Endothelial cell of umbilical vein (primary cell): ENCODE data around the gene DUOXA2. TPM values are rescaled to one million over a fixed set of nuclear protein-coding genes. Genes with fewer than 3 reads are reported as not detected.

Experiments used
- BruUV-seq: library from RNA; stranded (reverse); fragments of 400-500 nt; replicated peaks from 2 replicates; lab custom pipeline; 2021; lab: Mats Ljungman, UMichigan
- CTCF ChIA-PET: fragments of 300-600, 350-600 bp; sonication (Branson Sonifier 250); formaldehyde crosslinking; loops from one replicate; lab custom pipeline; 2021; ENCODE audit warnings: antibody characterized with exemption, inconsistent platforms; lab: Charles Lee
- POLR2A ChIA-PET: fragments of 300-600, 350-600 bp; sonication (Branson Sonifier 250); formaldehyde crosslinking; loops from one replicate; lab custom pipeline; 2021; ENCODE audit warnings: antibody characterized with exemption, inconsistent platforms; lab: Charles Lee
- DNase-seq: peaks from one replicate; pipeline ENCODE4 v3.0.0-alpha.2; 2011; ENCODE audit warnings: low read depth, low spot score
- FAIRE-seq: peaks from 2 replicates; lab custom pipeline; 2011; peaks lifted over from hg19 to GRCh38; lab: Jason Lieb, UNC
- H2AFZ ChIP-seq: 2 replicates; pipeline ENCODE4 v1.6.0; 2012; ENCODE audit warnings: low read depth, low read length, control low read depth, inconsistent platforms
- H3K27ac ChIP-seq: 2 replicates; pipeline ENCODE4 v1.5.1; 2011; ENCODE audit warnings: low read depth, mild to moderate bottlenecking, control low read depth, low read length, moderate library complexity; ENCODE audit not compliant: insufficient read depth
- H3K27me3 ChIP-seq, 2 experiments: 2 replicates each; pipeline versions ENCODE4 v1.6.0 to v1.6.1; 2011; ENCODE audit warnings: low read length in 2 of 2, mixed read lengths in 1 of 2; ENCODE audit not compliant: control insufficient read depth in 2 of 2, insufficient read depth in 2 of 2
- H3K36me3 ChIP-seq, 2 experiments: 2 replicates in 1 of 2; 3 replicates in 1 of 2; pipeline ENCODE4 v1.5.1; 2011; ENCODE audit warnings: low read length in 2 of 2, mild to moderate bottlenecking in 1 of 2, moderate library complexity in 1 of 2; ENCODE audit not compliant: control insufficient read depth in 2 of 2, insufficient read depth in 2 of 2; ENCODE audit errors: extremely low read depth in 1 of 2
- H3K4me1 ChIP-seq: 3 replicates; pipeline ENCODE4 v1.5.1; 2011; ENCODE audit warnings: mild to moderate bottlenecking, low read length; ENCODE audit not compliant: control insufficient read depth, insufficient read depth; ENCODE audit errors: extremely low read depth
- H3K4me2 ChIP-seq: 2 replicates; pipeline ENCODE4 v1.6.1; 2011; ENCODE audit warnings: low read length, control low read depth, mixed read lengths; ENCODE audit not compliant: insufficient read depth
- H3K4me3 ChIP-seq, 3 experiments: fragments of 200-600 bp in 1 of 3; sonication (generic), shearing (Covaris generic) in 1 of 3; replicated peaks in 1 of 3; 2 replicates each; pipeline ENCODE4 v1.5.1; 2011 to 2016; ENCODE audit warnings: control low read depth in 3 of 3, low read length in 3 of 3, mild to moderate bottlenecking in 2 of 3, inconsistent platforms in 1 of 3, low read depth in 1 of 3, moderate library complexity in 1 of 3; ENCODE audit not compliant: insufficient read depth in 1 of 3
- H3K79me2 ChIP-seq: 2 replicates; pipeline ENCODE4 v1.6.0; 2012; ENCODE audit warnings: low read length, inconsistent platforms; ENCODE audit not compliant: control insufficient read depth, insufficient read depth
- H3K9ac ChIP-seq: replicated peaks from 2 replicates; pipeline ENCODE3; 2011; ENCODE audit warnings: low read length, control low read depth; ENCODE audit not compliant: insufficient read depth; ENCODE audit errors: extremely low read depth
- H3K9me1 ChIP-seq: replicated peaks from 3 replicates; pipeline ENCODE4 v1.6.0; 2011; ENCODE audit warnings: mild to moderate bottlenecking, low read length; ENCODE audit not compliant: control insufficient read depth, insufficient read depth; ENCODE audit errors: extremely low read depth
- H3K9me3 ChIP-seq: replicated peaks from 2 replicates; pipeline ENCODE4 v1.5.1; 2012; ENCODE audit warnings: low read length, inconsistent platforms; ENCODE audit not compliant: control insufficient read depth, insufficient read depth
- H4K20me1 ChIP-seq: replicated peaks from 2 replicates; pipeline ENCODE3; 2011; ENCODE audit warnings: mild to moderate bottlenecking, low read length; ENCODE audit not compliant: control insufficient read depth, insufficient read depth; ENCODE audit errors: extremely low read depth
- EZH2 ChIP-seq: IDR thresholded peaks from 2 replicates; pipeline ENCODE4 v1.6.1; 2012; ENCODE audit warnings: borderline replicate concordance, low read depth, mild to moderate bottlenecking, moderate library complexity, low read length, inconsistent platforms; ENCODE audit not compliant: severe bottlenecking
- MYC ChIP-seq: IDR thresholded peaks from one replicate; pipeline ENCODE4 v1.6.1; 2011; ENCODE audit warnings: mild to moderate bottlenecking, low read depth, low read length
- POLR2AphosphoS5 ChIP-seq: IDR thresholded peaks from 2 replicates; pipeline ENCODE4 v1.6.1; 2012; ENCODE audit warnings: low read depth, mild to moderate bottlenecking, control low read depth, low read length, moderate library complexity; ENCODE audit not compliant: insufficient read depth
- dilution Hi-C: fragments of 300-500 bp; cut with MboI; formaldehyde crosslinking; loops from one replicate; pipeline ENCODE4 v1.15.0; 2019; ENCODE audit warnings: low sequenced_read_pairs; ENCODE audit not compliant: extremely low pct_ligation_motif_present
- intact Hi-C: fragments of 100-400 bp; cut with micrococcal nuclease; formaldehyde crosslinking; loops from one replicate; pipeline ENCODE4 v1.10.0; 2022
- polyA plus RNA-seq, 4 experiments: library from polyadenylated mRNA; depleted of rRNA in 3 of 4; stranded (reverse) in 3 of 4; unstranded in 1 of 4; fragments of >200 nt; gene quantifications; 2 replicates each; pipeline versions ENCODE4 v1.2.1 to v1.2.3, GENCODE V29; 2011 to 2012; ENCODE audit warnings: missing spikeins in 1 of 4
- total RNA-seq: library from RNA; stranded (reverse); gene quantifications from 2 replicates; pipeline ENCODE4 v1.2.3, GENCODE V29; 2021
- TF ChIP-seq, protein P1 (sequence below): IDR thresholded peaks from 2 replicates; pipeline ENCODE4 v1.6.1; 2011; ENCODE audit not compliant: insufficient read depth, insufficient read length

DUOXA2 gene
- total and polyA plus RNA-seq, 2 donors (not counting 3 experiments of a cell fraction or from before 2014, with no cell fraction given) = not detected

DNA sequence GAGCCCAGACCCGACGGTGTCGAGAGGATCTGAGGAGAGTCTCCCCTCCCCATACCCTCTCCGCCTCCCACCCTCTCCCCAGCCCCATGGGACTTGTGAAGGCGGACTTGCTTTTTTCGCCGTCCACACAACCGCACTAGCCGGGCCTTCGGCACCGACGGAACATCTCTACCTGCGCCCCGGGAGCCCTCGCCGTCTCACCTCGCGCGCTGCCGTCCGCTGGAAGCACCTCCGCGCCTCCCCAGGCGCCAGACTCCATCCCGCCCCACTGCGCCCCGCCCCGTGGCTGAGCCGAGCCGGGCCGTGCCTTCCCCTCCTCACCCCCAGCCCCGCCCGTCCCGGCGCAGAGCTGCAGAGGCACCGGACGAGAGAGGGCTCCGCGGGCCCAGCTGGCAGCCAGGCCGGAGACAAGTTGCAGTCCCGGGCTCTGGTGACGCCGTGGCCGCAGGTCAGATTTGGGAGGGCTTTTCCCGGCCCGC is 15.6 kb downstream of the DUOXA2 start, which contains the start of the genes DUOX1 and DUOXA1:
DUOX1 (plus strand) TSS at position 344 of the 479 bp plus-strand sequence. CDS start 1,973 bp downstream, outside the sequence.
DUOXA1 (minus strand) TSS at position 229 of the 479 bp plus-strand sequence. CDS start 6,865 bp downstream, outside the sequence.
- no peaks in the 10 kb centered on the region for H3K4me1 ChIP-seq
- H3K9ac ChIP-seq = no peak within 1 kb of the TSS
- peaks cover 80 to 90% of the 10 kb centered on the region in 2 experiments for H3K27me3 ChIP-seq
- H3K9me3 ChIP-seq = no peaks in the 10 kb centered on the region
- POLR2A ChIA-PET = no interaction called here
- no peaks in the 10 kb centered on the region for H3K9me1 ChIP-seq
- dilution Hi-C loops = no loop called here
- no peaks in the 10 kb centered on the region for H3K79me2 ChIP-seq
- TF ChIP-seq EZH2 (peak; percentile 54), MYC (no peak)
- BruUV-seq = no TSS peak
- no peak within 1 kb of the TSS for H3K4me3 ChIP-seq
- H4K20me1 ChIP-seq = no peaks in the 10 kb centered on the region
- no peak within 1 kb of the TSS for H2AFZ ChIP-seq
- no peaks in the 10 kb centered on the region for H3K36me3 ChIP-seq
- CTCF ChIA-PET = interaction anchor here (1.1 to 2.7 kb wide), 2 partner anchors 11 to 76 kb away, joined by 3 to 17 read pairs; no protein-coding TSS in a partner anchor
- no peak within 1 kb of the TSS for H3K4me2 ChIP-seq
- FAIRE-seq = no peak
- intact Hi-C loops = no loop called here
- no peak for DNase-seq
- no peak within 1 kb of the TSS for H3K27ac ChIP-seq

DNA sequence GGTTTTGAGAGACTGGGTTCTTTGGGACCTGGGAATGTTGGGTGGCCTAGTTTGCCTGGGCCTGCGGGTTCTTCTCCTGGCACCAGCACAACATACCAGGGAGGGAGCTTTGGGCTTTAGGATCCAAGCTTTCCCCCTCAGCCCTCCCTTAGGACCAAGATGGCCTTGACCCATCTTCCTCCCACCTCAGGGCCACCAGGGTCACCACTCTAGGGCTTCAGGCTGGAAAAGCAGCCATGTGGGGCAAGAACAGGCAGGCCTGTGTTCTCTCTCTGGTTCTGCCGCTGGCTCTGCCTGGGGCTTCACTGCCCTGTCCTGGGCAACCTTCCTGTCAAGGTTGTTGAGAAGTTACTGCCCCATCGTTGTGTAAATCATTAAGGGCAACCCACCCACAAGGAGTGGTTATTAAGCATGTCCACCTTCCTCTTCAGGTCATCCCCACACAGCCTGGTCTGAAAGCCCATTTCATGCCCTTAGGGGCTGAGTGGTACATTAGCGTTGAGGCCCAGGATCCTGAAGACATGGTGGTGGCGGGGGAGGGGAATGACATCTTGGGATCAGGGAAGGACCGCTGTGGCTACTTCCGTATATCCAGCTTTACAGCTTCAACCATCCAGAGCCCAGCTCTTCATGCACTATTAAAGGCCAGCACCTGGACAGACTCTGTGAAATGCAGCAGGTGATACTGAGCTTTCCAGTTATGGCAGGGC is 16.3 kb downstream of the DUOXA2 start:
- H3K79me2 ChIP-seq = no peaks in the 10 kb centered on the region
- H2AFZ ChIP-seq = no peak overlapping the region
- dilution Hi-C loops = no loop called here
- TF ChIP-seq POLR2AphosphoS5 = no peak
- TF ChIP-seq MYC = no peak
- TF ChIP-seq, protein P1, sequence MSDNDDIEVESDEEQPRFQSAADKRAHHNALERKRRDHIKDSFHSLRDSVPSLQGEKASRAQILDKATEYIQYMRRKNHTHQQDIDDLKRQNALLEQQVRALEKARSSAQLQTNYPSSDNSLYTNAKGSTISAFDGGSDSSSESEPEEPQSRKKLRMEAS = no peak
- peaks cover 76 to 90% of the 10 kb centered on the region in 2 experiments for H3K27me3 ChIP-seq
- BruUV-seq = no TSS peak
- no peaks in the 10 kb centered on the region for H3K9me3 ChIP-seq
- no peaks in the 10 kb centered on the region for H3K4me1 ChIP-seq
- H3K4me3 ChIP-seq = no peak overlapping the region
- no peaks in the 10 kb centered on the region for H3K9me1 ChIP-seq
- intact Hi-C loops = no loop called here
- H3K4me2 ChIP-seq = no peak overlapping the region
- H3K36me3 ChIP-seq = no peaks in the 10 kb centered on the region
- no peaks in the 10 kb centered on the region for H4K20me1 ChIP-seq
- no peak overlapping the region for H3K9ac ChIP-seq
- POLR2A ChIA-PET = no interaction called here
- DNase-seq (no peak), FAIRE-seq (no peak)
- no peak overlapping the region for H3K27ac ChIP-seq
- CTCF ChIA-PET = interaction anchor here (1.0 to 2.7 kb wide), 4 partner anchors 9 to 75 kb away, joined by 3 to 17 read pairs (median 3); no protein-coding TSS in a partner anchor
